Measurements from ENCODE around the gene PRAMEF15.
"Not testable (repeated sequence)": the region's sequence is repeated elsewhere in the genome, so short reads cannot be mapped to it uniquely, and the experiment has no call there.

PRAMEF15 gene

DNA sequence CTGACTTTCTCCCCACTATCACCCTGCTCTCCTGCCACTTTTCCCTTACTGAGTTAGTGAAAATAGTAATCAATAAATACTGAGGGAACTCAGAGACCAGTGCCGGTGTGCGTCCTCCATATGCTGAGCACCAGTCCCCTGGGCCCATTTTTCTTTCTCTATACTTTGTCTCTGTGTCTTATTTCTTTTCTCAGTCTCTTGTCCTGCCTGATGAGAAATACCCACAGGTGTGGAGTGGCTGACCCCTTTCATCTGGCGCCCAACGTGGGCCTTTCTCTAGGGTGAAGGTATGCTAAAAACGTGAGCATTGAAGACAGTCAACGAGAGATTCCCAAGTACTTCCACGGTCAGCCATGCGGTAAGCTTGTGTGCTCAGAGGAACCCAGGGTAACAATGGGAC lies 38.1 kb downstream of the PRAMEF15 start:
- H3K4me1 ChIP-seq (ENCODE audit: insufficient read depth, poor library complexity, severe bottlenecking); ATAC-seq (ENCODE audit: low read depth); H3K27me3 ChIP-seq (ENCODE audit: insufficient read depth, poor library complexity, severe bottlenecking); DNase-seq (ENCODE audit: low spot score); H3K4me3 ChIP-seq (ENCODE audit: severe bottlenecking); H3K36me3 ChIP-seq (ENCODE audit: low read depth); H3K9me3 ChIP-seq (ENCODE audit: severe bottlenecking); H3K27ac ChIP-seq (ENCODE audit: poor library complexity, severe bottlenecking): not testable (repeated sequence)

DNA sequence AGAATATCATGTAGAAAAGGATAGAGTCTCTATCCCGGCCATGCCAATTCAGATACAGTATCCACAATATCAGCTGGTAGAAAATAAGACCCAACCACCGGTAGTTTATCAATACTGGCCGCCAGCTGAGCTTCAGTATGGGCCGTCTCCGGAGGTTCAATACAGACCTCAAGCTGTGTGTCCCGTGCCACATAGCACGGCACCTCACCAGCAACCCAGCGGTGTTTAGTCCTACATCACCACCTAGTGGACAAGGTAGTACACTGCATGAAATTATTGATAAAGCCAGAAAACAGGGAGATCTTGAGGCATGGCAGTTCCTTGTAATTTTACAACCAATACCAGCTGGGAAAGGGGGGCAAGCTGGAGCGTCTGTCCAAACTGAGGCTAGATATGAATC lies 39.1 kb downstream of the PRAMEF15 start:
- not testable (repeated sequence) for H3K9me3 ChIP-seq (ENCODE audit: severe bottlenecking); H3K27me3 ChIP-seq (ENCODE audit: insufficient read depth, poor library complexity, severe bottlenecking); ATAC-seq (ENCODE audit: low read depth)

DNA sequence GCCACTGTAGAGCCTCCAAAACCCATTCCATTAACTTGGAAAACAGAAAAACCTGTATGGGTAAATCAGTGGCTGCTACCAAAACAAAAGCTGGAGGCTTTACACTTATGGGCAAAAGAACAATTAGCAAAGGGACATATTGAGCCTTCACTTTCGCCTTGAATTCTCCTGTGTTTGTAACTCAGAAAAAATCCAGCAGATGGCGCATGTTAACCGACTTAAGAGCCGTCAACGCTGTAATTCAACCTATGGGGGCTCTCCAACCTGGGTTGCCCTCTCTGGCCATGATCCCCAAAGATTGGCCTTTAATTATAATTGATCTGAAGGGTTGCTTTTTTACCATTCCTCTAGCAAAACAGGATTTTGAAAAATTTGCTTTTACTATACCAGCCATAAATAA lies 41.4 kb downstream of the PRAMEF15 start:
- H3K9me3 ChIP-seq (ENCODE audit: severe bottlenecking); H3K27me3 ChIP-seq (ENCODE audit: insufficient read depth, poor library complexity, severe bottlenecking); H3K4me1 ChIP-seq (ENCODE audit: insufficient read depth, poor library complexity, severe bottlenecking); ATAC-seq (ENCODE audit: low read depth); H3K27ac ChIP-seq (ENCODE audit: poor library complexity, severe bottlenecking); H3K4me3 ChIP-seq (ENCODE audit: severe bottlenecking); H3K36me3 ChIP-seq (ENCODE audit: low read depth); DNase-seq (ENCODE audit: low spot score): not testable (repeated sequence)
- TF ChIP-seq, protein P1, sequence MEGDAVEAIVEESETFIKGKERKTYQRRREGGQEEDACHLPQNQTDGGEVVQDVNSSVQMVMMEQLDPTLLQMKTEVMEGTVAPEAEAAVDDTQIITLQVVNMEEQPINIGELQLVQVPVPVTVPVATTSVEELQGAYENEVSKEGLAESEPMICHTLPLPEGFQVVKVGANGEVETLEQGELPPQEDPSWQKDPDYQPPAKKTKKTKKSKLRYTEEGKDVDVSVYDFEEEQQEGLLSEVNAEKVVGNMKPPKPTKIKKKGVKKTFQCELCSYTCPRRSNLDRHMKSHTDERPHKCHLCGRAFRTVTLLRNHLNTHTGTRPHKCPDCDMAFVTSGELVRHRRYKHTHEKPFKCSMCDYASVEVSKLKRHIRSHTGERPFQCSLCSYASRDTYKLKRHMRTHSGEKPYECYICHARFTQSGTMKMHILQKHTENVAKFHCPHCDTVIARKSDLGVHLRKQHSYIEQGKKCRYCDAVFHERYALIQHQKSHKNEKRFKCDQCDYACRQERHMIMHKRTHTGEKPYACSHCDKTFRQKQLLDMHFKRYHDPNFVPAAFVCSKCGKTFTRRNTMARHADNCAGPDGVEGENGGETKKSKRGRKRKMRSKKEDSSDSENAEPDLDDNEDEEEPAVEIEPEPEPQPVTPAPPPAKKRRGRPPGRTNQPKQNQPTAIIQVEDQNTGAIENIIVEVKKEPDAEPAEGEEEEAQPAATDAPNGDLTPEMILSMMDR (IDR thresholded peaks at IDR 0.05; ENCODE audit: poor library complexity, severe bottlenecking): peak; percentile 59

More for the DNA sequence above, 39.1 kb downstream of the PRAMEF15 start:
- H3K36me3 ChIP-seq (ENCODE audit: low read depth); DNase-seq (ENCODE audit: low spot score); H3K4me3 ChIP-seq (ENCODE audit: severe bottlenecking); H3K27ac ChIP-seq (ENCODE audit: poor library complexity, severe bottlenecking); H3K4me1 ChIP-seq (ENCODE audit: insufficient read depth, poor library complexity, severe bottlenecking): not testable (repeated sequence)

DNA sequence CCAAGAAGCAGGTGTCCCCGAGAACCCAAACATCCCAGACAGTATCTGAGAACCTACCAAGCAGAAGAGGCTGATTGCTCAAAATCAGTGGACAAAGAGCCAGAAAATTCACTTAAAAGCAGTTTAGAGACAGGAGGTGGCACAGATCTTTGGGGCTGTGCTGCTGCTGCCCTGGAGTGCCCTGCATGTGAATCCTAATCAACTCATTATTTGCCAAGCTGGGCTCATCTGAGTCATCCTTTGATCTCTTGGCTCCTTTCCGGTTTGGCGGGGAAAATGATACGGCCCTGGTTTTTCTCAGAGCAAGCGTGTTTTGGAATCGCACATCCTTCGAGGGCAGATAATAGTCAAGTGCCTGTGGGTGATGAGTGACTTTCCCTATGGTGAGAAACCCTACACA lies 47.0 kb downstream of the PRAMEF15 start:
- not testable (repeated sequence) for H3K27ac ChIP-seq (ENCODE audit: poor library complexity, severe bottlenecking); H3K9me3 ChIP-seq (ENCODE audit: severe bottlenecking); DNase-seq (ENCODE audit: low spot score); H3K4me1 ChIP-seq (ENCODE audit: insufficient read depth, poor library complexity, severe bottlenecking); H3K36me3 ChIP-seq (ENCODE audit: low read depth); H3K4me3 ChIP-seq (ENCODE audit: severe bottlenecking); H3K27me3 ChIP-seq (ENCODE audit: insufficient read depth, poor library complexity, severe bottlenecking); ATAC-seq (ENCODE audit: low read depth)

DNA sequence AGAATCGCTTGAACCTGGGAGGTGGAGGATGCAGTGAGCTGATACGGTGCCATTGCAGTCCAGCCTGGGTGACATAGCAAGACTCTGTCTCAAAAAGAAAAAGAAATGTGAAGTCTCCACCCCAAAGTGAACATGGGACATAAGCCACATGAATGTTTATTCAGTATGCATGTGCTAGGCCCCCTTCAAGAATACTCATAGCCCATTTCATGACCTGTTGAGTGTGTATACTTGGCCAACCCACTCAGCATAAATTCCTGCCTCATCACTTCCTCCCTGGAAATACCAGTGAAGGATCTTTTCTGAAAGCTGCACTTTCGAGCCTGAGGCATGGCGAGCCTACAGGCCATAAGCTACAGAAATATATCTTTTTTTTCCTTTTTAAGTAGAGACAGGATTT lies 49.5 kb downstream of the PRAMEF15 start:
- not testable (repeated sequence) for H3K27me3 ChIP-seq (ENCODE audit: insufficient read depth, poor library complexity, severe bottlenecking); H3K9me3 ChIP-seq (ENCODE audit: severe bottlenecking); ATAC-seq (ENCODE audit: low read depth); H3K4me3 ChIP-seq (ENCODE audit: severe bottlenecking); DNase-seq (ENCODE audit: low spot score); H3K36me3 ChIP-seq (ENCODE audit: low read depth); H3K27ac ChIP-seq (ENCODE audit: poor library complexity, severe bottlenecking); H3K4me1 ChIP-seq (ENCODE audit: insufficient read depth, poor library complexity, severe bottlenecking)

DNA sequence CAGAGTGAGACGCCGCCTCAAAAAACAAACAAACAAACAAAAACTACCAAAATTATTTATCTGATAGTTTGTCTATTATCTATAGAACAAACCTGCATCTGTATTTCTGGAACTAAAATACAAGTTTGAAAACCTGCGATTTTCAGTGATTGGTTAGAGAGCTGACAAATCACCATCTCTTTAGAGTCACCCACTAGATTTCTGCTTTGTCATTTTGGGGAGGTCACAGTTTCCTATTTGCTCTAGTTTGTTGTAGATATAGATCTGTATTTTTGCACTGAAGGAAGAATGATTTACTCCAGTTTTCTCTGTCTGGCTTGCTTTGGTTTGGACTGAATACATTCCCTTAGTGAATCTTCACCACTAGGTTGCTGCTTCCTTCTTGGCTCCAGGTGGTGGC lies 51.2 kb downstream of the PRAMEF15 start:
- H3K9me3 ChIP-seq (ENCODE audit: severe bottlenecking); H3K4me1 ChIP-seq (ENCODE audit: insufficient read depth, poor library complexity, severe bottlenecking); H3K27me3 ChIP-seq (ENCODE audit: insufficient read depth, poor library complexity, severe bottlenecking); ATAC-seq (ENCODE audit: low read depth); H3K36me3 ChIP-seq (ENCODE audit: low read depth); DNase-seq (ENCODE audit: low spot score); H3K27ac ChIP-seq (ENCODE audit: poor library complexity, severe bottlenecking); H3K4me3 ChIP-seq (ENCODE audit: severe bottlenecking): not testable (repeated sequence)

DNA sequence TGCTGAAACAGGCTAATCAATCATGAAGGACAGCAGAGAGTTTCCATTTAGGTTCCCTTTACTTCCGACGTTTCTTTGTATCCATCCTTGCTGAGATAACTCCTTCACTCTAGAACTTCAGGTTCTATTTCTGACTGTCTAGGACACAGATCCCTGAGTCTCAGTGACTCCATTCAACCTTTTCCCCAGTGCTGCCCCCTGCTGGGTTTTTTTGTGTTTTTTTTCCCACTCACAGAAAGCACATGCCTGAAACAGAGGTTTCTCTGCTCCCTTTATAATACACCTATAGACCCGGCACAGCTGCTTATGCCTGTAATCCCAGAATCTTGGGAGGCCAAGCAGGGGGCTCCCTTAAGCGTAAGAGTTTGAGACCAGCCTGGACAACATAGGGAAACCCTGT lies 53.2 kb downstream of the PRAMEF15 start:
- DNase-seq (ENCODE audit: low spot score); H3K27ac ChIP-seq (ENCODE audit: poor library complexity, severe bottlenecking); ATAC-seq (ENCODE audit: low read depth); H3K4me3 ChIP-seq (ENCODE audit: severe bottlenecking); H3K9me3 ChIP-seq (ENCODE audit: severe bottlenecking); H3K27me3 ChIP-seq (ENCODE audit: insufficient read depth, poor library complexity, severe bottlenecking); H3K4me1 ChIP-seq (ENCODE audit: insufficient read depth, poor library complexity, severe bottlenecking); H3K36me3 ChIP-seq (ENCODE audit: low read depth): not testable (repeated sequence)

Data from RWPE2 (cell line).